Fibroblast of lung (primary cell): Measurements from ENCODE around the gene ATXN1. TPM values are rescaled to one million over a fixed set of nuclear protein-coding genes. Genes with fewer than 3 reads are reported as not detected.
A peak's percentile ranks its signal among the peaks of the same experiment; 100 is the strongest.

ENCODE experiments used
- DNase-seq, 2 donors: peaks; one replicate each; pipeline versions ENCODE4 v3.0.0 to v3.0.0-alpha.2; 2010; ENCODE audit warnings: low read depth in 2 of 2
- H2AFZ ChIP-seq: 2 replicates; pipeline ENCODE4 v1.5.1; 2012; ENCODE audit warnings: low read length, control low read depth, inconsistent platforms
- H3K27ac ChIP-seq: 2 replicates; pipeline ENCODE4 v1.5.1; 2011; ENCODE audit warnings: low read length, control low read depth; ENCODE audit not compliant: insufficient read depth
- H3K27me3 ChIP-seq: 2 replicates; pipeline ENCODE4 v1.5.1; 2011; ENCODE audit warnings: mild to moderate bottlenecking, low read length; ENCODE audit not compliant: control insufficient read depth, insufficient read depth
- H3K36me3 ChIP-seq: 2 replicates; pipeline ENCODE4 v1.5.1; 2011; ENCODE audit warnings: low read length; ENCODE audit not compliant: control insufficient read depth, insufficient read depth
- H3K4me1 ChIP-seq: 2 replicates; pipeline ENCODE4 v1.5.1; 2011; ENCODE audit warnings: low read length; ENCODE audit not compliant: control insufficient read depth, insufficient read depth; ENCODE audit errors: extremely low read depth
- H3K4me2 ChIP-seq: 2 replicates; pipeline ENCODE4 v1.5.1; 2011; ENCODE audit warnings: low read length, control low read depth; ENCODE audit not compliant: insufficient read depth; ENCODE audit errors: extremely low read depth
- H3K4me3 ChIP-seq, 4 experiments: fragments of 200-600 bp in 1 of 4; sonication (generic) in 1 of 4; replicated peaks in 1 of 4; 2 replicates each; pipeline ENCODE4 v1.5.1; 2011 to 2016; ENCODE audit warnings: low read length in 4 of 4, low read depth in 3 of 4, mild to moderate bottlenecking in 3 of 4, control low read depth in 2 of 4, inconsistent platforms in 1 of 4, mixed read lengths in 1 of 4; ENCODE audit not compliant: insufficient read depth in 1 of 4; ENCODE audit errors: control extremely low read depth in 1 of 4
- H3K79me2 ChIP-seq: 2 replicates; pipeline ENCODE4 v1.5.1; 2012; ENCODE audit warnings: mild to moderate bottlenecking, low read length, inconsistent platforms; ENCODE audit not compliant: control insufficient read depth, insufficient read depth
- H3K9ac ChIP-seq: 2 replicates; pipeline ENCODE4 v1.5.1; 2011; ENCODE audit warnings: mild to moderate bottlenecking, low read length, control low read depth; ENCODE audit not compliant: insufficient read depth
- H3K9me3 ChIP-seq: 2 replicates; pipeline ENCODE4 v1.5.1; 2012; ENCODE audit warnings: low read depth, low read length; ENCODE audit not compliant: control insufficient read depth, insufficient read depth
- H4K20me1 ChIP-seq: 2 replicates; pipeline ENCODE4 v1.5.1; 2011; ENCODE audit warnings: low read length; ENCODE audit not compliant: control insufficient read depth, insufficient read depth; ENCODE audit errors: extremely low read depth
- CTCF ChIP-seq, 2 donors: IDR thresholded peaks in 1 of 2; conservative IDR thresholded peaks in 1 of 2; 1 replicate in 1 of 2; 2 replicates in 1 of 2; pipeline ENCODE4 v1.5.1; 2011 to 2012; ENCODE audit warnings: low read length in 2 of 2, control low read depth in 1 of 2, inconsistent platforms in 1 of 2, low read depth in 1 of 2, mild to moderate bottlenecking in 1 of 2
- EZH2 ChIP-seq: IDR thresholded peaks from 2 replicates; pipeline ENCODE4 v1.5.1; 2012; ENCODE audit warnings: low read length, control low read depth, mild to moderate bottlenecking; ENCODE audit errors: missing control alignments
- polyA plus RNA-seq, 2 donors: library from polyadenylated mRNA; depleted of rRNA in 1 of 2; stranded (reverse) in 1 of 2; unstranded in 1 of 2; fragments of >200 nt; gene quantifications; 2 replicates each; pipeline ENCODE4 v1.2.1, GENCODE V29; 2011 to 2012; ENCODE audit warnings: missing spikeins in 1 of 2
- total RNA-seq: library from RNA; depleted of rRNA; stranded (reverse); fragments of >200 nt; gene quantifications from 2 replicates; pipeline ENCODE4 v1.2.1, GENCODE V29; 2014

The ATXN1 gene
- total and polyA plus RNA-seq, 2 donors (not counting 1 experiment from before 2014, with no cell fraction given), result 15.8 to 40.5 TPM

- no peak overlapping the region for H3K9ac ChIP-seq
- TF ChIP-seq CTCF (conservative IDR thresholded peaks at IDR 0.05 in 1 of 2, IDR thresholded peaks at IDR 0.05 in 1 of 2; ENCODE audit: low read depth in 1 of 2, low read length in 2 of 2) (no peak), EZH2 (no peak)
- H3K9me3 ChIP-seq, result no peaks in the 10 kb centered on the region
- H3K4me1 ChIP-seq, result peaks cover 10% of the 10 kb centered on the region
- H2AFZ ChIP-seq, result no peak overlapping the region
- no peaks in the 10 kb centered on the region for H3K36me3 ChIP-seq
- no peak overlapping the region for H3K27ac ChIP-seq
- no peaks in the 10 kb centered on the region for H4K20me1 ChIP-seq
- no peak overlapping the region for H3K4me2 ChIP-seq
- no peaks in the 10 kb centered on the region for H3K79me2 ChIP-seq
- H3K27me3 ChIP-seq, result no peaks in the 10 kb centered on the region
- no peak overlapping the region for H3K4me3 ChIP-seq
- DNase-seq, result peak; percentile 46 to 76
These were observed 488.0 kb downstream of the ATXN1 start for GRCh38 chr6:16273256-16273655.

GRCh38 chr6:16272201-16272600 is 489.1 kb downstream of the ATXN1 start:
- Histone ChIP-seq H3K27ac (no peak overlapping the region), H3K4me3 (no peak overlapping the region), H3K4me1 (peaks cover under 1% of the 10 kb centered on the region), H3K36me3 (no peaks in the 10 kb centered on the region), H3K79me2 (no peaks in the 10 kb centered on the region), H3K9me3 (no peaks in the 10 kb centered on the region), H2AFZ (no peak overlapping the region), H3K27me3 (no peaks in the 10 kb centered on the region), H3K4me2 (no peak overlapping the region), H4K20me1 (no peaks in the 10 kb centered on the region), H3K9ac (no peak overlapping the region)
- TF ChIP-seq EZH2, result no peak
- TF ChIP-seq CTCF (conservative IDR thresholded peaks at IDR 0.05 in 1 of 2, IDR thresholded peaks at IDR 0.05 in 1 of 2; ENCODE audit: low read depth in 1 of 2, low read length in 2 of 2), result no peak
- DNase-seq, result no peak

- Histone ChIP-seq H2AFZ (no peak overlapping the region), H4K20me1 (no peaks in the 10 kb centered on the region), H3K4me2 (no peak overlapping the region), H3K9ac (no peak overlapping the region), H3K79me2 (no peaks in the 10 kb centered on the region), H3K9me3 (no peaks in the 10 kb centered on the region), H3K36me3 (no peaks in the 10 kb centered on the region), H3K27me3 (no peaks in the 10 kb centered on the region), H3K4me3 (no peak overlapping the region), H3K4me1 (no peaks in the 10 kb centered on the region), H3K27ac (no peak overlapping the region)
- TF ChIP-seq EZH2 (no peak), CTCF (conservative IDR thresholded peaks at IDR 0.05 in 1 of 2, IDR thresholded peaks at IDR 0.05 in 1 of 2; ENCODE audit: low read depth in 1 of 2, low read length in 2 of 2) (no peak)
- DNase-seq, result no peak
These were observed 489.8 kb downstream of the ATXN1 start for GRCh38 chr6:16271428-16271827.
